Measurements from ENCODE around the gene STRAP.

STRAP gene, protein sequence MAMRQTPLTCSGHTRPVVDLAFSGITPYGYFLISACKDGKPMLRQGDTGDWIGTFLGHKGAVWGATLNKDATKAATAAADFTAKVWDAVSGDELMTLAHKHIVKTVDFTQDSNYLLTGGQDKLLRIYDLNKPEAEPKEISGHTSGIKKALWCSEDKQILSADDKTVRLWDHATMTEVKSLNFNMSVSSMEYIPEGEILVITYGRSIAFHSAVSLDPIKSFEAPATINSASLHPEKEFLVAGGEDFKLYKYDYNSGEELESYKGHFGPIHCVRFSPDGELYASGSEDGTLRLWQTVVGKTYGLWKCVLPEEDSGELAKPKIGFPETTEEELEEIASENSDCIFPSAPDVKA
- long read RNA-seq, transcript STRAP-202 (10 exons, 1,866 nt) = major isoform, 1,920 of 2,057 reads
- long read RNA-seq, transcript STRAP-206 (9 exons, 1,698 nt) = minor isoform, 56 of 2,057 reads
- long read RNA-seq, partial matches to known transcripts = 8 of 2,057 reads
- long read RNA-seq, other reads (novel, unspliced or antisense) = 73 of 2,057 reads

- Histone ChIP-seq H3K4me3 (replicated peaks; ENCODE audit: insufficient read depth, low read length) (peak within 1 kb of the TSS; percentile 78), H3K27me3 (ENCODE audit: insufficient read depth, poor library complexity, severe bottlenecking) (no peaks in the 10 kb centered on the region), H3K27ac (replicated peaks) (peak within 1 kb of the TSS; percentile 90)
- peak; percentile 94 to 96 for DNase-seq (ENCODE audit: low read depth in 1 of 2, low spot score in 1 of 2)
- TF ChIP-seq POLR2AphosphoS5 (IDR thresholded peaks at IDR 0.05; ENCODE audit: low read depth) (peak; percentile 97), GABPA (IDR thresholded peaks at IDR 0.05; ENCODE audit: low read depth) (peak; percentile 88)
- TF ChIP-seq, protein P1, sequence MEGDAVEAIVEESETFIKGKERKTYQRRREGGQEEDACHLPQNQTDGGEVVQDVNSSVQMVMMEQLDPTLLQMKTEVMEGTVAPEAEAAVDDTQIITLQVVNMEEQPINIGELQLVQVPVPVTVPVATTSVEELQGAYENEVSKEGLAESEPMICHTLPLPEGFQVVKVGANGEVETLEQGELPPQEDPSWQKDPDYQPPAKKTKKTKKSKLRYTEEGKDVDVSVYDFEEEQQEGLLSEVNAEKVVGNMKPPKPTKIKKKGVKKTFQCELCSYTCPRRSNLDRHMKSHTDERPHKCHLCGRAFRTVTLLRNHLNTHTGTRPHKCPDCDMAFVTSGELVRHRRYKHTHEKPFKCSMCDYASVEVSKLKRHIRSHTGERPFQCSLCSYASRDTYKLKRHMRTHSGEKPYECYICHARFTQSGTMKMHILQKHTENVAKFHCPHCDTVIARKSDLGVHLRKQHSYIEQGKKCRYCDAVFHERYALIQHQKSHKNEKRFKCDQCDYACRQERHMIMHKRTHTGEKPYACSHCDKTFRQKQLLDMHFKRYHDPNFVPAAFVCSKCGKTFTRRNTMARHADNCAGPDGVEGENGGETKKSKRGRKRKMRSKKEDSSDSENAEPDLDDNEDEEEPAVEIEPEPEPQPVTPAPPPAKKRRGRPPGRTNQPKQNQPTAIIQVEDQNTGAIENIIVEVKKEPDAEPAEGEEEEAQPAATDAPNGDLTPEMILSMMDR (IDR thresholded peaks at IDR 0.05; ENCODE audit: insufficient read depth, low read length) = no peak
Measured at GRCh38 chr12:15882118-15882971, at the start of gene STRAP. Gene STRAP (plus strand): TSS chr12:15882387. CDS start chr12:15882708, 321 bp downstream.

GRCh38 chr12:15834575-15834974 lies 47.6 kb upstream of the STRAP start:
- H3K4me3 ChIP-seq (replicated peaks; ENCODE audit: insufficient read depth, low read length) = no peak overlapping the region
- TF ChIP-seq, protein P1 (IDR thresholded peaks at IDR 0.05; ENCODE audit: insufficient read depth, low read length) = no peak
- TF ChIP-seq GABPA (IDR thresholded peaks at IDR 0.05; ENCODE audit: low read depth) (no peak), POLR2AphosphoS5 (IDR thresholded peaks at IDR 0.05; ENCODE audit: low read depth) (no peak), SPI1 (IDR thresholded peaks at IDR 0.05; ENCODE audit: borderline replicate concordance, low read depth) (no peak), REST (IDR thresholded peaks at IDR 0.05; ENCODE audit: insufficient replicate concordance, low read depth) (no peak)
- peaks cover 4% of the 10 kb centered on the region for H3K27me3 ChIP-seq (ENCODE audit: insufficient read depth, poor library complexity, severe bottlenecking)

GRCh38 chr12:15837141-15837790 lies 44.9 kb upstream of the STRAP start:
- no peak overlapping the region for H3K4me3 ChIP-seq (replicated peaks; ENCODE audit: insufficient read depth, low read length)
- TF ChIP-seq POLR2AphosphoS5 (IDR thresholded peaks at IDR 0.05; ENCODE audit: low read depth) (no peak), REST (IDR thresholded peaks at IDR 0.05; ENCODE audit: insufficient replicate concordance, low read depth) (no peak), GABPA (IDR thresholded peaks at IDR 0.05; ENCODE audit: low read depth) (no peak), SPI1 (IDR thresholded peaks at IDR 0.05; ENCODE audit: borderline replicate concordance, low read depth) (no peak)
- TF ChIP-seq, protein P1 (IDR thresholded peaks at IDR 0.05; ENCODE audit: insufficient read depth, low read length) = no peak
- H3K27ac ChIP-seq (replicated peaks) = no peak overlapping the region
- no peak for DNase-seq (ENCODE audit: low read depth in 1 of 2, low spot score in 1 of 2)
- peaks cover 8% of the 10 kb centered on the region for H3K27me3 ChIP-seq (ENCODE audit: insufficient read depth, poor library complexity, severe bottlenecking)

More at GRCh38 chr12:15834575-15834974, 47.6 kb upstream of the STRAP start:
- H3K27ac ChIP-seq (replicated peaks) = no peak overlapping the region
- DNase-seq (ENCODE audit: low read depth in 1 of 2, low spot score in 1 of 2) = no peak
